ENCODE data around the gene JAK2.
"Not testable (repeated sequence)": the region's sequence is repeated elsewhere in the genome, so short reads cannot be mapped to it uniquely, and the experiment has no call there.

Gene JAK2

GRCh38 chr9:4984621-4985385 lies at the start of gene JAK2:
JAK2 (plus strand) TSS chr9:4985272; CDS start chr9:5021988, 36,716 bp downstream.
- peak; percentile 81 for DNase-seq (ENCODE audit: low read depth, low spot score)
- H3K27ac ChIP-seq = peak within 1 kb of the TSS; percentile 94

GRCh38 chr9:4936277-4936676 lies 48.8 kb upstream of the JAK2 start:
- H3K27ac ChIP-seq = no peak overlapping the region
- DNase-seq (ENCODE audit: low read depth, low spot score) = no peak

- no peak for DNase-seq (ENCODE audit: low read depth, low spot score)
- no peak overlapping the region for H3K27ac ChIP-seq
These were observed 48.2 kb upstream of the JAK2 start for GRCh38 chr9:4936823-4937222.

GRCh38 chr9:4937446-4937845 lies 47.6 kb upstream of the JAK2 start:
- DNase-seq (ENCODE audit: low read depth, low spot score) = no peak
- H3K27ac ChIP-seq = no peak overlapping the region

- DNase-seq (ENCODE audit: low read depth, low spot score) = no peak
- H3K27ac ChIP-seq = no peak overlapping the region
These were observed 46.6 kb upstream of the JAK2 start for GRCh38 chr9:4938496-4938895.

GRCh38 chr9:4939118-4939561 lies 45.9 kb upstream of the JAK2 start:
- no peak for DNase-seq (ENCODE audit: low read depth, low spot score)
- H3K27ac ChIP-seq = no peak overlapping the region

GRCh38 chr9:4942042-4942691 lies 42.9 kb upstream of the JAK2 start:
- DNase-seq (ENCODE audit: low read depth, low spot score) = peak; percentile 36
- not testable (repeated sequence) for H3K27ac ChIP-seq

- no peak for DNase-seq (ENCODE audit: low read depth, low spot score)
- no peak overlapping the region for H3K27ac ChIP-seq
These were observed 41.7 kb upstream of the JAK2 start for GRCh38 chr9:4943346-4943745.

- not testable (repeated sequence) for H3K27ac ChIP-seq
- peak; percentile 31 for DNase-seq (ENCODE audit: low read depth, low spot score)
These were observed 40.5 kb upstream of the JAK2 start for GRCh38 chr9:4944431-4945211.

GRCh38 chr9:4946937-4947336 lies 38.1 kb upstream of the JAK2 start:
- no peak overlapping the region for H3K27ac ChIP-seq
- DNase-seq (ENCODE audit: low read depth, low spot score) = no peak

GRCh38 chr9:4955836-4956235 lies 29.2 kb upstream of the JAK2 start:
- DNase-seq (ENCODE audit: low read depth, low spot score) = no peak
- H3K27ac ChIP-seq = no peak overlapping the region

- no peak for DNase-seq (ENCODE audit: low read depth, low spot score)
- H3K27ac ChIP-seq = no peak overlapping the region
These were observed 26.0 kb upstream of the JAK2 start for GRCh38 chr9:4959031-4959430.

GRCh38 chr9:4962085-4962484 lies 23.0 kb upstream of the JAK2 start:
- no peak overlapping the region for H3K27ac ChIP-seq
- no peak for DNase-seq (ENCODE audit: low read depth, low spot score)

GRCh38 chr9:4964540-4964939 lies 20.5 kb upstream of the JAK2 start:
- H3K27ac ChIP-seq = no peak overlapping the region
- no peak for DNase-seq (ENCODE audit: low read depth, low spot score)

- H3K27ac ChIP-seq = no peak overlapping the region
- no peak for DNase-seq (ENCODE audit: low read depth, low spot score)
These were observed 19.8 kb upstream of the JAK2 start for GRCh38 chr9:4965174-4965821.

GRCh38 chr9:4967523-4967922 lies 17.5 kb upstream of the JAK2 start:
- no peak for DNase-seq (ENCODE audit: low read depth, low spot score)
- H3K27ac ChIP-seq = no peak overlapping the region

GRCh38 chr9:4969130-4969529 lies 15.9 kb upstream of the JAK2 start:
- no peak for DNase-seq (ENCODE audit: low read depth, low spot score)
- H3K27ac ChIP-seq = no peak overlapping the region

GRCh38 chr9:4970970-4971641 lies 14.0 kb upstream of the JAK2 start:
- no peak overlapping the region for H3K27ac ChIP-seq
- DNase-seq (ENCODE audit: low read depth, low spot score) = no peak

- peak overlapping the region; percentile 9 for H3K27ac ChIP-seq
- DNase-seq (ENCODE audit: low read depth, low spot score) = no peak
These were observed 11.8 kb upstream of the JAK2 start for GRCh38 chr9:4973246-4973645.

- peak overlapping the region; percentile 9 for H3K27ac ChIP-seq
- DNase-seq (ENCODE audit: low read depth, low spot score) = no peak
These were observed 11.2 kb upstream of the JAK2 start for GRCh38 chr9:4973902-4974301.

Data from epithelial cell of prostate (primary cell).